GM10266 (cell line): ENCODE data around the gene DOCK7.
"Not testable (repeated sequence)": the region's sequence is repeated elsewhere in the genome, so short reads cannot be mapped to it uniquely, and the experiment has no call there.

ENCODE experiments used
- DNase-seq: peaks from one replicate; pipeline ENCODE4 v3.0.0; 2012; ENCODE audit errors: extremely low spot score
- CTCF ChIP-seq: IDR thresholded peaks from 2 replicates; pipeline ENCODE4 v1.5.1; 2012; ENCODE audit warnings: mild to moderate bottlenecking, low read depth; ENCODE audit not compliant: control insufficient read depth, insufficient read depth; ENCODE audit errors: missing control alignments

The DOCK7 gene

GRCh38 chr1:62725255-62725654 lies 37.1 kb upstream of the DOCK7 start:
- no peak for DNase-seq
- no peak for TF ChIP-seq CTCF

- DNase-seq = no peak
- no peak for TF ChIP-seq CTCF
These were observed 36.2 kb upstream of the DOCK7 start for GRCh38 chr1:62724430-62724829.

GRCh38 chr1:62723883-62724282 lies 35.7 kb upstream of the DOCK7 start:
- no peak for TF ChIP-seq CTCF
- DNase-seq = no peak

GRCh38 chr1:62722796-62723195 lies 34.6 kb upstream of the DOCK7 start:
- DNase-seq = peak; percentile 40
- no peak for TF ChIP-seq CTCF

GRCh38 chr1:62720946-62721554 lies 32.9 kb upstream of the DOCK7 start:
- TF ChIP-seq CTCF = no peak
- DNase-seq = no peak

- not testable (repeated sequence) for DNase-seq
These were observed 30.2 kb upstream of the DOCK7 start for GRCh38 chr1:62718400-62718799.

- TF ChIP-seq CTCF = no peak
These were observed 29.3 kb upstream of the DOCK7 start for GRCh38 chr1:62717483-62717882.

GRCh38 chr1:62716397-62716796 lies 28.2 kb upstream of the DOCK7 start:
- no peak for TF ChIP-seq CTCF
- DNase-seq = no peak

More at GRCh38 chr1:62717483-62717882, 29.3 kb upstream of the DOCK7 start:
- no peak for DNase-seq
